ENCODE measurements around the gene ATL2. TPM values are rescaled to one million over a fixed set of nuclear protein-coding genes. Genes with fewer than 3 reads are reported as not detected.

ATL2 gene
- total RNA-seq, 1 donor from 2014 or later, result 77.5 TPM

- H3K4me3 ChIP-seq (ENCODE audit: low read depth, low read length), result no peak overlapping the region
- no peak for DNase-seq (ENCODE audit: low read depth)
- no peak for TF ChIP-seq CTCF (conservative IDR thresholded peaks at IDR 0.05; ENCODE audit: low read depth, low read length)
These were observed 29.6 kb upstream of the ATL2 start for GRCh38 chr2:38406597-38407110.

- no peak for TF ChIP-seq CTCF (conservative IDR thresholded peaks at IDR 0.05; ENCODE audit: low read depth, low read length)
- DNase-seq (ENCODE audit: low read depth), result no peak
These were observed 29.0 kb upstream of the ATL2 start for GRCh38 chr2:38405917-38406596.

DNA sequence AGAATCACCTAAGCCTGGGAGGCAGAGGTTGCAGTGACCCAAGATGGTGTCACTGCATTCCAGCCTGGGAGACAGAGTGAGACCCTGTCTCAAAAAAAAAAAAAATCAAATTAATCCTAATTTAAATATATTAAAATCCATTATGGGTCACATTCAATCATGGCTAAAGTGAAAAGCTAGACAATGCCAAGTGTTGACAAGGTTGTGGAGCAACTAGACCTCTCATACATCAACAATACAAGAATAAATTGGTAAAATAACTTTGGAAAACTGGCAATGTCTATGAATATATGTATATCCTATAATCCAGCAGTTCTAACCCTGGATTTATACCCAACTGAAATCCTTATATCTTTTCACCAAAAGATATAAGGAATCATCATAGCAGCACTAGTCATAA, 23.4 kb upstream of the ATL2 start:
- DNase-seq (ENCODE audit: low read depth), result no peak
- no peak overlapping the region for H3K4me3 ChIP-seq (ENCODE audit: low read depth, low read length)
- no peak for TF ChIP-seq CTCF (conservative IDR thresholded peaks at IDR 0.05; ENCODE audit: low read depth, low read length)

More at GRCh38 chr2:38405917-38406596, 29.0 kb upstream of the ATL2 start:
- H3K4me3 ChIP-seq (ENCODE audit: low read depth, low read length), result no peak overlapping the region

DNA sequence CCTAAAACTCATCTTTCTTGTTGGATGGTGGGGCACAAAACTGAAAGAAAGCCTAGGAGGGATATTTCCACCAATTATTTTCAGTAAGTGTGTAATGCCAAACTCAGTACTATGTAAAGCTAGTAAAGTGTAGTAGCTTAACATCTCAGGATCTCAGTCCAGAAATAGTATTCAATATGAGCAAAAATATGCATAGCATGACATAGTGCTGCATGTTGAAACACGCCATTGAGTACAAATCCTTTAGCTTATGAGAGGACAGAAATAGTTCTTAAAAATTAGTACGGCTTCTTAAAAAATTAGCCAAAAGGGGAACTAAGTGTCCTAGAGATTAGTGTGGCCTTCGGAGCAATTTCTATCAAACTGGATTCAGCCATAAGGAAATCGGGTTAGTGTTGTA, 21.7 kb upstream of the ATL2 start:
- no peak overlapping the region for H3K4me3 ChIP-seq (ENCODE audit: low read depth, low read length)
- no peak for TF ChIP-seq CTCF (conservative IDR thresholded peaks at IDR 0.05; ENCODE audit: low read depth, low read length)
- no peak for DNase-seq (ENCODE audit: low read depth)

DNA sequence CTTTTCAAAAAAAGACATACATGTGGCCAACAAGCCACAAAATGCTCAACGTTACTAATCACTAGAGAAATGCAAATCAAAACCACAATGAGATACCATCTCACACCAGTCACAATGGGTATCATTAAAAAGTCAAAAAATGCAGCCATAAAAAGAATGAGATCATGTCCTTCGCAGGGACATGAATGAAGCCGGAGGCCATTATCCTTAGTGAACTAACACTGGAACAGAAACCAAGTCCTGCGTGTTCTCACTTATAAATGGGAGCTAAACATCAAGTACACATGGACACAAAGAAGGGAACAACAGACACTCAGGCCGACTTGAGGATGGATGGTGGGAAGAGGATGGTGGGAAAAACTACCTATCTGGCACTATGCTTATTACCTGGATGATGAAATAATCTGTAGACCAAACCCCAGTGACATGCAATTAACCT, 17.8 kb upstream of the ATL2 start:
- no peak overlapping the region for H3K4me3 ChIP-seq (ENCODE audit: low read depth, low read length)
- TF ChIP-seq CTCF (conservative IDR thresholded peaks at IDR 0.05; ENCODE audit: low read depth, low read length), result no peak
- no peak for DNase-seq (ENCODE audit: low read depth)

GRCh38 chr2:38394041-38394440, 17.0 kb upstream of the ATL2 start:
- DNase-seq (ENCODE audit: low read depth), result no peak
- no peak for TF ChIP-seq CTCF (conservative IDR thresholded peaks at IDR 0.05; ENCODE audit: low read depth, low read length)
- no peak overlapping the region for H3K4me3 ChIP-seq (ENCODE audit: low read depth, low read length)

GRCh38 chr2:38390947-38391346, 13.9 kb upstream of the ATL2 start:
- DNase-seq (ENCODE audit: low read depth), result no peak
- H3K4me3 ChIP-seq (ENCODE audit: low read depth, low read length), result no peak overlapping the region
- TF ChIP-seq CTCF (conservative IDR thresholded peaks at IDR 0.05; ENCODE audit: low read depth, low read length), result no peak

Measured in epithelial cell of proximal tubule (primary cell).